Prostate gland (tissue), 2 donors: ENCODE measurements around the gene LGALS3BP.

Source experiments
- CTCF ChIP-seq, 4 experiments: fragments of 200-600 bp in 2 of 4; fragments of 450-650 bp in 2 of 4; sonication (generic) in 2 of 4; IDR thresholded peaks; 1 replicate in 3 of 4; 2 replicates in 1 of 4; pipeline ENCODE4 v1.5.1; 2016 to 2019; ENCODE audit warnings: antibody characterized with exemption in 4 of 4, mild to moderate bottlenecking in 2 of 4, moderate library complexity in 2 of 4
- POLR2A ChIP-seq: fragments of 450-650 bp; IDR thresholded peaks from one replicate; pipeline ENCODE4 v1.6.1; 2016; ENCODE audit warnings: antibody characterized with exemption, mild to moderate bottlenecking

GRCh38 chr17:78944026-78944425, 35.7 kb downstream of the LGALS3BP start:
- no peak for TF ChIP-seq POLR2A
- TF ChIP-seq CTCF (IDR thresholded peaks at IDR 0.05): no peak
